Dendritic cell treated with granulocyte-macrophage colony-stimulating factor and Interleukin-4, amounts not matched to agents 40 ng/mL and 50 ng/mL, for 4 days (primary cell): ENCODE results near the gene ZNF385C.
"Not testable (repeated sequence)": the region's sequence is repeated elsewhere in the genome, so short reads cannot be mapped to it uniquely, and the experiment has no call there.

ENCODE experiments used
- H3K27ac Mint-ChIP-seq: one replicate; pipeline ENCODE4 v1.8.0; 2022; ENCODE audit warnings: mild to moderate bottlenecking, mixed read lengths
- H3K27me3 Mint-ChIP-seq: one replicate; pipeline ENCODE4 v1.8.0; 2022; ENCODE audit warnings: mild to moderate bottlenecking, mixed read lengths
- H3K36me3 Mint-ChIP-seq: one replicate; pipeline ENCODE4 v1.8.0; 2022; ENCODE audit warnings: low read depth, mixed read lengths
- H3K4me1 Mint-ChIP-seq: one replicate; pipeline ENCODE4 v1.8.0; 2022; ENCODE audit warnings: low read depth, mixed read lengths
- H3K4me3 Mint-ChIP-seq: one replicate; pipeline ENCODE4 v1.8.0; 2022; ENCODE audit warnings: mild to moderate bottlenecking, moderate library complexity, mixed read lengths
- H3K9me3 Mint-ChIP-seq: one replicate; pipeline ENCODE4 v1.8.0; 2022; ENCODE audit warnings: mixed read lengths
- intact Hi-C: fragments of 100-400 bp; cut with micrococcal nuclease; formaldehyde crosslinking; loops from one replicate; pipeline ENCODE4 v1.15.0; 2022

The ZNF385C gene

GRCh38 chr17:42026857-42027589 lies 71.2 kb downstream of the ZNF385C start:
- no peaks in the 10 kb centered on the region for H3K9me3 Mint-ChIP-seq
- H3K4me1 Mint-ChIP-seq, result peaks cover 64% of the 10 kb centered on the region
- no peak overlapping the region for H3K4me3 Mint-ChIP-seq
- peak overlapping the region; percentile 44 for H3K27ac Mint-ChIP-seq
- H3K36me3 Mint-ChIP-seq, result peaks cover 37% of the 10 kb centered on the region
- intact Hi-C loops, result loop anchor here (10.0 kb wide), 1 partner anchor 258 kb away; the partner anchor contains the start of gene STAT5A
- H3K27me3 Mint-ChIP-seq, result no peaks in the 10 kb centered on the region

GRCh38 chr17:42025936-42026335 lies 72.3 kb downstream of the ZNF385C start:
- peak overlapping the region; percentile 44 for H3K27ac Mint-ChIP-seq

GRCh38 chr17:42025191-42025579 lies 73.1 kb downstream of the ZNF385C start:
- no peaks in the 10 kb centered on the region for H3K27me3 Mint-ChIP-seq
- peaks cover 80% of the 10 kb centered on the region for H3K4me1 Mint-ChIP-seq
- H3K4me3 Mint-ChIP-seq, result no peak overlapping the region
- H3K36me3 Mint-ChIP-seq, result peaks cover 53% of the 10 kb centered on the region
- no peaks in the 10 kb centered on the region for H3K9me3 Mint-ChIP-seq
- intact Hi-C loops, result loop anchor here (2.0 to 10.0 kb wide), 2 partner anchors 92 to 260 kb away; partner anchors contain the start of gene STAT5A
- peak overlapping the region; percentile 95 for H3K27ac Mint-ChIP-seq

More at GRCh38 chr17:42025936-42026335, 72.3 kb downstream of the ZNF385C start:
- no peaks in the 10 kb centered on the region for H3K9me3 Mint-ChIP-seq
- H3K27me3 Mint-ChIP-seq, result no peaks in the 10 kb centered on the region
- H3K36me3 Mint-ChIP-seq, result peaks cover 48% of the 10 kb centered on the region
- no peak overlapping the region for H3K4me3 Mint-ChIP-seq
- intact Hi-C loops, result loop anchor here (2.0 to 10.0 kb wide), 2 partner anchors 91 to 259 kb away; partner anchors contain the start of gene STAT5A
- H3K4me1 Mint-ChIP-seq, result peaks cover 74% of the 10 kb centered on the region

GRCh38 chr17:42023524-42024349 lies 74.5 kb downstream of the ZNF385C start:
- Mint-ChIP-seq H3K27ac (peak overlapping the region; percentile 95), H3K4me1 (peaks cover 88% of the 10 kb centered on the region), H3K36me3 (peaks cover 53% of the 10 kb centered on the region), H3K27me3 (no peaks in the 10 kb centered on the region), H3K9me3 (no peaks in the 10 kb centered on the region), H3K4me3 (peak overlapping the region; percentile 54)
- intact Hi-C loops, result loop anchor here (2.0 to 10.0 kb wide), 2 partner anchors 93 to 261 kb away; partner anchors contain the start of gene STAT5A

- H3K27me3 Mint-ChIP-seq, H3K9me3 Mint-ChIP-seq: not testable (repeated sequence)
- Mint-ChIP-seq H3K27ac (peak overlapping the region; percentile 85), H3K4me3 (peak overlapping the region; percentile 82), H3K36me3 (peaks cover 65% of the 10 kb centered on the region), H3K4me1 (peaks cover 77% of the 10 kb centered on the region)
- intact Hi-C loops, result loop anchor here (10.0 kb wide), 1 partner anchor 264 kb away; the partner anchor contains the start of gene STAT5A
These were observed 77.4 kb downstream of the ZNF385C start for GRCh38 chr17:42020845-42021244.

GRCh38 chr17:42019509-42020404 lies 78.5 kb downstream of the ZNF385C start, which contains the start of gene NKIRAS2:
NKIRAS2 (plus strand) TSS chr17:42020090; CDS start chr17:42021578, 1,488 bp downstream.
- Mint-ChIP-seq H3K27me3 (no peaks in the 10 kb centered on the region), H3K4me3 (peak within 1 kb of the TSS; percentile 82), H3K9me3 (no peaks in the 10 kb centered on the region), H3K36me3 (peaks cover 68% of the 10 kb centered on the region), H3K27ac (peak within 1 kb of the TSS; percentile 85), H3K4me1 (peaks cover 78% of the 10 kb centered on the region)
- intact Hi-C loops, result loop anchor here (5.0 to 10.0 kb wide), 2 partner anchors 163 to 265 kb away; partner anchors contain the start of genes KCNH4 and STAT5A

- intact Hi-C loops, result loop anchor here (5.0 kb wide), 1 partner anchor 163 kb away; the partner anchor contains the start of gene KCNH4
- H3K27ac Mint-ChIP-seq, result no peak overlapping the region
- no peaks in the 10 kb centered on the region for H3K9me3 Mint-ChIP-seq
- no peak overlapping the region for H3K4me3 Mint-ChIP-seq
- no peaks in the 10 kb centered on the region for H3K27me3 Mint-ChIP-seq
- peaks cover 70% of the 10 kb centered on the region for H3K4me1 Mint-ChIP-seq
- H3K36me3 Mint-ChIP-seq, result peaks cover 63% of the 10 kb centered on the region
These were observed 79.3 kb downstream of the ZNF385C start for GRCh38 chr17:42018988-42019387.

- intact Hi-C loops, result loop anchor here (5.0 kb wide), 1 partner anchor 164 kb away; the partner anchor contains the start of gene KCNH4
- no peaks in the 10 kb centered on the region for H3K27me3 Mint-ChIP-seq
- H3K4me3 Mint-ChIP-seq, result peak overlapping the region; percentile 99
- H3K36me3 Mint-ChIP-seq, result peaks cover 57% of the 10 kb centered on the region
- H3K4me1 Mint-ChIP-seq, result peaks cover 68% of the 10 kb centered on the region
- no peaks in the 10 kb centered on the region for H3K9me3 Mint-ChIP-seq
- peak overlapping the region; percentile 99 for H3K27ac Mint-ChIP-seq
These were observed 79.9 kb downstream of the ZNF385C start for GRCh38 chr17:42018339-42018738.

- Mint-ChIP-seq H3K27ac (peak overlapping the region; percentile 99), H3K4me1 (peaks cover 70% of the 10 kb centered on the region), H3K27me3 (no peaks in the 10 kb centered on the region), H3K4me3 (peak overlapping the region; percentile 99), H3K9me3 (no peaks in the 10 kb centered on the region), H3K36me3 (peaks cover 54% of the 10 kb centered on the region)
- intact Hi-C loops, result loop anchor here (2.0 to 5.0 kb wide), 2 partner anchors 51 to 164 kb away; partner anchors contain the start of genes CNP and KCNH4
These were observed 80.4 kb downstream of the ZNF385C start for GRCh38 chr17:42017866-42018200.

- Mint-ChIP-seq H3K27me3 (no peaks in the 10 kb centered on the region), H3K4me3 (peak within 1 kb of the TSS; percentile 99), H3K36me3 (peaks cover 54% of the 10 kb centered on the region), H3K4me1 (peaks cover 70% of the 10 kb centered on the region), H3K27ac (peak within 1 kb of the TSS; percentile 99), H3K9me3 (no peaks in the 10 kb centered on the region)
- intact Hi-C loops, result loop anchor here (2.0 to 5.0 kb wide), 2 partner anchors 50 to 165 kb away; partner anchors contain the start of genes CNP and KCNH4
These were observed 81.1 kb downstream of the ZNF385C start, which contains the start of gene DNAJC7 for GRCh38 chr17:42016941-42017865. DNAJC7 (minus strand) TSS chr17:42017439; CDS start chr17:42017416, 23 bp downstream.

GRCh38 chr17:42016411-42016831 lies 81.9 kb downstream of the ZNF385C start:
- intact Hi-C loops, result loop anchor here (2.0 to 5.0 kb wide), 2 partner anchors 50 to 166 kb away; partner anchors contain the start of genes CNP and KCNH4
- Mint-ChIP-seq H3K9me3 (no peaks in the 10 kb centered on the region), H3K36me3 (peaks cover 54% of the 10 kb centered on the region), H3K27me3 (no peaks in the 10 kb centered on the region), H3K27ac (peak overlapping the region; percentile 99), H3K4me3 (peak overlapping the region; percentile 99), H3K4me1 (peaks cover 70% of the 10 kb centered on the region)

GRCh38 chr17:42013740-42014139 lies 84.5 kb downstream of the ZNF385C start:
- H3K4me3 Mint-ChIP-seq, intact Hi-C loops, H3K27me3 Mint-ChIP-seq, H3K9me3 Mint-ChIP-seq: not testable (repeated sequence)
- H3K36me3 Mint-ChIP-seq, result peaks cover 58% of the 10 kb centered on the region
- peaks cover 74% of the 10 kb centered on the region for H3K4me1 Mint-ChIP-seq
- H3K27ac Mint-ChIP-seq, result peak overlapping the region; percentile 28
